ENCODE results near the gene RRP9.
A peak's percentile ranks its signal among the peaks of the same experiment; 100 is the strongest.
"Not testable (repeated sequence)": the region's sequence is repeated elsewhere in the genome, so short reads cannot be mapped to it uniquely, and the experiment has no call there.

RRP9 gene

GRCh38 chr3:51941798-51942602 is at the start of gene RRP9, which contains the start of gene PARP3:
Gene RRP9, minus strand, starts transcription at chr3:51941904. Its CDS starts 37 bp downstream, at chr3:51941867.
Gene PARP3, plus strand, starts transcription at chr3:51942363. Its CDS starts 993 bp downstream, at chr3:51943356.
- DNase-seq (ENCODE audit: low read depth in 2 of 2), result peak; percentile 99

GRCh38 chr3:51990501-51990971 is 48.8 kb upstream of the RRP9 start:
- DNase-seq (ENCODE audit: low read depth in 2 of 2), result not testable (repeated sequence)

- DNase-seq (ENCODE audit: low read depth in 2 of 2), result no peak
Measured at GRCh38 chr3:51988286-51989146, 46.8 kb upstream of the RRP9 start.

- no peak for DNase-seq (ENCODE audit: low read depth in 2 of 2)
Measured at GRCh38 chr3:51987568-51987967, 45.9 kb upstream of the RRP9 start.

- no peak for DNase-seq (ENCODE audit: low read depth in 2 of 2)
Measured at GRCh38 chr3:51986010-51986947, 44.6 kb upstream of the RRP9 start.

DNA sequence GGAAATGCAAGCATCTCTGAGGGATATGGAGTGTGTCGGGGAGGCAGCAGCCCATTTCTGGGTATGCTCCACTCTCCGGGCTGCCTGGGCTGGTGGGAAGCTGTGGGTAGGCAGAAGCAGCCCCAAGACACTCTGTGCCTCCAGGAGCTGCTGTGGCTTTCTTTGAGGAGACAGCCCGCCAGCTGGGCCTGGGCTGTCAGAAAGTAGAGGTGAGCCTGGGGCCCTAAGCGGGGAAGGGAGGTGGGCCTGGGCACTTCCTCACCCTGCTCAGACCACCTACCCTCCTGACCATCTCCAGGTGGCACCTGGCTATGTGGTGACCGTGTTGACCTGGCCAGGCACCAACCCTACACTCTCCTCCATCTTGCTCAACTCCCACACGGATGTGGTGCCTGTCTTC is 43.4 kb upstream of the RRP9 start:
- DNase-seq (ENCODE audit: low read depth in 2 of 2), result no peak

DNA sequence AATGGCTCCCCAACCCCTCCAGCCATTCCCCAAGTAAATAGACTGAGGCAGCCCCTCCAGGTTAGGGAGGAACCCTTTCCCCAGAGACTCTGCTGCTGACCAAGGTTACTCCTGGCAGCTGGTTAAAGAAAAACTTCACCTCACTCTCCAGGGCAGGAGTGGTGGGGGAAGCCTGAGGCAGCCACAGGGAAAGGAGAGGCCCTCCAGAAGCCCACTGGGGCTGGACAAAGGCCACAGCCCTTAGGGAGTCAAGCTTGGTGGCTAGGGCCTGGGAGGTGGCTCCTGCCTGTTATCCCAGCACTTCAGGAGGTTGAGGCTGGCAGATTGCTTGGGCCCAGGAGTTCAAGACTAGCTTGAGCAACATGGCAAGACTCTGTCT is 42.6 kb upstream of the RRP9 start:
- no peak for DNase-seq (ENCODE audit: low read depth in 2 of 2)

DNA sequence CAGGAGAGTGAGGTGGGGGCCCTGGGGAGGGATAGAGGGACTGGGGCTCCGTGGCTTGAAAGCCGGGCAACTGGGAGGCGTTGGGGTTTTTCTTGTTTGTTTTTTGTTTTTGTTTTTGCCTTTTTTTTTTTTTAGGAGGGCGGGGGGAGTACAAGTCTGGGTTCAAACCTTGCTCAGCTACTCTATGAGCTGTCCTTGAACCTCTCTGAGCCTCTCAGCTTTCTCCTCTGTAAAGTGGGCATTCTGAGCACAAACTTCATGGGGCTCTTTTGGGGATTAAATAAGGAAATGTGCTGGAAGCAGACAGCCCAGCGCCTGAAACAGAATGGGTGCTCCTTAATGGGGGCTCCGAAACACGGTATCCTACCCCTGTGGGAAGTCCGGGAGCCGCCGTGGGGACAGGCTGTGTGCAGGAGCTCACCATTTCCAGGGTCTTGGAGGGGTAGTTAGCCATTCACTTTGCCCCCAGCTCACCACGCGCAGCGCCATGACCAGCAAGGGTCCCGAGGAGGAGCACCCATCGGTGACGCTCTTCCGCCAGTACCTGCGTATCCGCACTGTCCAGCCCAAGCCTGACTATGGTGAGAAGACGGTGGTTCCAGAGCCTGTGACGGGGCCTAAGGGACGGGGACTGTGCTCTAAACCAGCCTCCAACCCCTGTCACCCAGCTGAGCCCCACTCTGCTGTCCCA is 42.0 kb upstream of the RRP9 start:
- DNase-seq (ENCODE audit: low read depth in 2 of 2), result no peak

- peak; percentile 41 to 73 for DNase-seq (ENCODE audit: low read depth in 2 of 2)
Measured at GRCh38 chr3:51982838-51983577, 41.3 kb upstream of the RRP9 start, which contains the start of gene ACY1. Gene ACY1, plus strand, starts transcription at chr3:51983535. Its CDS starts 530 bp downstream, at chr3:51984065.

- DNase-seq (ENCODE audit: low read depth in 2 of 2), result no peak
Measured at GRCh38 chr3:51982352-51982837, 40.7 kb upstream of the RRP9 start.

- DNase-seq (ENCODE audit: low read depth in 2 of 2), result no peak
Measured at GRCh38 chr3:51980253-51980652, 38.5 kb upstream of the RRP9 start.

GRCh38 chr3:51978143-51978502 is 36.4 kb upstream of the RRP9 start:
- no peak for DNase-seq (ENCODE audit: low read depth in 2 of 2)

- no peak for DNase-seq (ENCODE audit: low read depth in 2 of 2)
Measured at GRCh38 chr3:51977446-51978142, 35.9 kb upstream of the RRP9 start.

DNA sequence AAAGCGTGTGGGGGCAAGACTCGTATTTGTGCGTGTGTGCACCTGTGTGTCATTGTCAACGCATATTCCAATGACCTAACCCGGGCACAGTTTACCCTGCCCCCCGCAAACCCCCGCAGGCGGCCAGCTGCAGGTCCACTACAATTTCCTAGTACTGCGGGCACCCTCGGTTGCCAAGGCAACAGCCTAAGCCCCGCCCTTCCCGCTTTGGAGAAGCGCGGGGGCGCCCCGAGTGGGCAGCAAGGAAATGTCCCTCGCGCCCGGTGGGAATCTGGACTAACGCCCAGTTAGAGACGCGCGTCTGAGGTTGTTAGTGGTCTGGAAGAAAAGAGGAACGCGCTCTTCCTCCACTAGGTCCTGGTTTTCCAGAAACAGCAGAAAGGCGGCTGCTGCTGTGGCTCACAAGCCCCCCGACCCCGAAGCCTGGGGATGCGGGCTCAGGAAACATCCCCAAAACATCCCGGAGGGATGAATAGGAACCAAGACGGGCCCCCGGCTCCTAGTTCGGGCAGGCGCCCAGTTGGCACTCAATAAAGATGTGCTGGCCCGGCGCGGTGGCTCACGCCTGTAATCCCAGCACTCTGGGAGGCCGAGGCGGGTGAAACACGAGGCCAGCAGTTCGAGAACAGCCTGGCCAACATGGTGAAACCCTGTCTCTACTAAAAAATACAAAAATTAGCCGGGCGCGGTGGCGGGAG is 34.3 kb upstream of the RRP9 start:
- DNase-seq (ENCODE audit: low read depth in 2 of 2), result no peak

DNA sequence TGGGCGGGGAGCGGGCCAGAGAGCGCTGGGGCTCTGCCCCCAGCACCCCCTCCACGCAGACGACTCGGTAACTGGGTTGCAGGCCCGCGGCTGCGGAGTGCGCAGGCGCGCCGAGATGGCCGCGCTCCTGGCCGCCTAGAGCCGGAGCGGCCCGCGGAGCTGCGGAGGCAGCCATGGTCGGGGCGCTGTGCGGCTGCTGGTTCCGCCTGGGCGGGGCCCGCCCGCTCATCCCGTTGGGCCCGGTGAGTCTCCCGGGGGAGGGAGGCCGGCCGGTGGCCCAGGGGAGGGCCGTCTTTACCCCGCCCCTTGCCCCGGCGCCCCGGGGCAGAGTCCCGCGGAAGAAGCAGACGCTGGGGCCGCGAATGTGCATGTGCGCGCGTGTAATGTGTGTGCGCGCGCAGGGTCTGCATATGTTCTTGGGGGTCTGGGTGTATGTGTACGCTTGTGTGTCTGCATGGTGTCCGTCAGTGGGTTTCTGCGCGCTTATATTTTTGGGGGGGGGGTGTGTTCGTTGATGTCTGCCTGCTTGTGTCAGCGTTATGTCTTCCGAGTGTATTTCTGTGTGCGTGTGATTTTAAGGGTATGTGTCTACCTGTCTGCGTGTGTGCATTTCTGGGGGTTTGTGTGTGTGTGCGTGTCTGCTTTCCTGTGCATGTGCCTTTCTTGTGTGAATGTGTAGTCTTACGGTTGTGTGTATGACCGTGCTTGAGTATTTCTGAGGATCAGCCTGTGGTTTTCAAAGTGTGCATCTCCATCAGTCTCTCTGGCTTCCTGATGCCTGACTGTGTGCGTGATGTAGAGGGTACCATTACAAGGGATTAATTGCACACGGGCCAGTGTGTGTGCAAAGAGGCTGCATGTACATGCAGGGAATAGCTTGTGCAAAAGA is 33.5 kb upstream of the RRP9 start, which contains the start of gene ABHD14A:
TSS of gene ABHD14A (plus strand) at position 102 of the 889 bp plus-strand sequence. CDS start at position 174, 72 bp downstream.
- DNase-seq (ENCODE audit: low read depth in 2 of 2), result peak in 1 of 2 donors; percentile 64

DNA sequence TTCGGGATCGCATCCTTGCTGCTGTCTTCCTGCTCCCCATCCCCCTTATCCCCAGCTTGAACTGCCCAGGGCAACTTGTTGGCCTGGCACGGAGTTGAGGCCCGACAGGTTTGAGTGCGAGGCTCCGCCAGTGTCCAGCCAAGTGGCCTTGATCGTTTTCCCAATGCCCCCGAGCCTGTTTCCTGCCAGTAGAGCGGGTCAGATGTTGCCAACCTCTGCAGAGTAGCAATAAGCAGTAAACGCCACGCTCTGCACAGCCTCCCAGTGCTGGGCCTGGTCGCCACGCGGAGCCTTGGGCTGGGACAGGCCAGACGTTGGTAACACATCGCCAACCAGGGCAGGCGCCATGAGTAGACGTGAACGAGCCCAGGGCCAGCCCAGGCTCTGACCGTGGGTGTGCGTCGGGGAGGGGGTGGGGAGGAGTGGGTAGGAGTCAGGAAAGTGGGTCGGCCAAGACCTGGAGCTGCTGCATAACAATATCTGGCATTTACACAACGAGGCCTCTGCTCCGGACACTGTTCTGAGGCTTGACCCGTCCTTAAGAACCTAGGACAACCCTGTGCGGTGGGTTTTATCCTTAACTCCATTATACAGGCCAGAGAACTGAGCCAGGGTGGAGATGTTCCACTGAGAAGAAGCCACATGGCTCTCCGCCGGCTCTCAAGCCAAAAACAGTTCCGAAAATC is 32.7 kb upstream of the RRP9 start:
- DNase-seq (ENCODE audit: low read depth in 2 of 2), result no peak

GRCh38 chr3:51971350-51971749 is 29.6 kb upstream of the RRP9 start:
- DNase-seq (ENCODE audit: low read depth in 2 of 2), result no peak

Data from stimulated activated CD4-positive, alpha-beta T cell treated with anti-CD3 and anti-CD28 coated beads, Interleukin-1b, Interleukin-23, amount 100 ng/mL, for 4 hours (primary cell).